HG03095 (cell line): ENCODE results near the gene SIK2.
"Not testable (repeated sequence)": the region's sequence is repeated elsewhere in the genome, so short reads cannot be mapped to it uniquely, and the experiment has no call there.

Source experiments
- ATAC-seq: cut with Tn5 transposase; IDR thresholded peaks from one replicate; pipeline ENCODE4 v1.9.1; 2021; ENCODE audit warnings: moderate library complexity; ENCODE audit not compliant: unreplicated experiment

SIK2 gene

GRCh38 chr11:111654601-111655000 lies 52.4 kb downstream of the SIK2 start:
- no peak for ATAC-seq

GRCh38 chr11:111655924-111656323 lies 53.7 kb downstream of the SIK2 start:
- no peak for ATAC-seq

DNA sequence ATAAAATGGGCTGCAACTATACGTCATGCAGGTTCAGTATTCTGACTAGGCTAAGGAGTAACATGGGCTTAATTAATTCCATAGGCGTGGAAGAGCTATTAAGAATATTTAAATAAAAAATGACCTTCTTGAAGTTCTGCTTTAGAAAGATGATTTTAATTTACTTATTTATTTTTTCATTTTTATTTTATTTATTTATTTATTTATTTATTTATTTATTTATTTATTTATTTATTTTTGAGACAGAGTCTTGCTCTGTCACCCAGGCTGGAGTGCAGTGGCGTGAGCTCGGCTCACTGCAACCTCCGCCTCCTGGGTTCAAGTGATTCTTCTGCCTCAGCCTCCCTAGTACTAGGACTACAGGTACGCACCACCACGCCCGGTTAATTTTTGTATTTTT lies 55.7 kb downstream of the SIK2 start:
- ATAC-seq, result not testable (repeated sequence)

- ATAC-seq, result not testable (repeated sequence)
Measured at GRCh38 chr11:111658493-111658892, 56.2 kb downstream of the SIK2 start.

DNA sequence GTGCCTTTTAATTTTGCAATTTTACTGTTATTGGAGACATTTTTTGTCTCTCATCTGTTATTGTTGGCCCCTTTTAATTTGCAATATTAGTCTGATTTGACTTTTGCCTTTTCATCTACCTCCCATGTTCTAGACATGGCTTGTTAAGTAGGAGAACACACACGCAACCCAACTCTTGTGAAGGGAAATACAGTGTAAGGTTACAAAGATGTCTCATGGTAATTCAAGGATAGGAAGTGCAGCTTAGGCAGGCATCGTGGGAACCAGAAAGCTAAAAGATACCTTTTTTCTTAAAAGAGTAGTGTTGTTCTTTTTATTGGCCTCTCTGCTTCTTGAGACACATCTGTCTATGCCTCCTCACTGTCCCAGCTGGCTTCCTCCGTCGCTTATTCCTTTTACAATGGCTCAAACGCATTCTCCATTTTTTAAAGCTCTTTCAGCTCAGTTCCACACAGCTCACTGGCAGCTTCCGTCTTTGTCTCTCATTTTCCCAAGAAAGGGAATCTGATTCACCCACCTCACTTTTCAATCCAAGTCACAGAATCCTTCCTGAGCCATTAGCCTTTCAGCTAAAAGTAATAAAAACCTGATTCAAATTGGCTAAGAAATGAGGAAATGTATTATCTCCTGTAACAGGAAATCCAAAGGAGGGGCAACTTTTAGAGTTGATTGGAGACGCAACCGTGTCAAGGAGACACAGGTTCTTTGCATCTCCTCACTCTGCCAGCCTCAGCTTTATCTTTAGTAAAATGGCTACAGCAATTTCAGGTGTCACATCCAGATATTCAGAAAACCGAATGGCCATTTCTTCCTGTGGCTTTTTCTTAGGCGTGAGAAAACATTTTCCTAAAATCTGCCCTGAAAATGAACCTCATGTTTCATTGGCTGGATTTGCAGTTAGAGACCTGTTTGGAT lies 57.2 kb downstream of the SIK2 start:
- no peak for ATAC-seq

GRCh38 chr11:111660822-111661221 lies 58.6 kb downstream of the SIK2 start:
- ATAC-seq, result no peak

- ATAC-seq, result no peak
Measured at GRCh38 chr11:111663820-111664219, 61.6 kb downstream of the SIK2 start.

- no peak for ATAC-seq
Measured at GRCh38 chr11:111665777-111666176, 63.5 kb downstream of the SIK2 start.

GRCh38 chr11:111668980-111669379 lies 66.7 kb downstream of the SIK2 start:
- no peak for ATAC-seq

DNA sequence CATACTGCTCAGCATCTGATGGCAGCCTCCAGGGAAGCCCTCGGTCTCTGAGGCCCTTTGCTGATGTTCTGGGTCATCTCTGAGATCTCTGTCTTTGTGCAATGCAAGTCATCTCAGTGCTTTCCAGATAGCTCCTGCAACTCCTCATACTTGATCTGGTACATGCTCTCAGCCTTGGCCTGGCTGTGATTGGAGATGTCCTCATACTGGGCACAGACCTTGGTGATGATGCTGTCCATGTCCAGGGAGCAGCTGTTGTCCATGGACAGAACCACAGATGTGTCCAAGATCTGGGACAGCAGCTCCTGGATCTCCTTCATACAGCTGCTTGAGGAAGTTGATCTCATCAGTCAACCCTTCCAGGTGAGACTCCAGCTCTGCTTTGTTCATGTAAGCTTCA lies 69.1 kb downstream of the SIK2 start:
- ATAC-seq, result no peak

- no peak for ATAC-seq
Measured at GRCh38 chr11:111672949-111673348, 70.7 kb downstream of the SIK2 start.

GRCh38 chr11:111674941-111675340 lies 72.7 kb downstream of the SIK2 start:
- ATAC-seq, result no peak

GRCh38 chr11:111675891-111676290 lies 73.6 kb downstream of the SIK2 start:
- ATAC-seq, result no peak

DNA sequence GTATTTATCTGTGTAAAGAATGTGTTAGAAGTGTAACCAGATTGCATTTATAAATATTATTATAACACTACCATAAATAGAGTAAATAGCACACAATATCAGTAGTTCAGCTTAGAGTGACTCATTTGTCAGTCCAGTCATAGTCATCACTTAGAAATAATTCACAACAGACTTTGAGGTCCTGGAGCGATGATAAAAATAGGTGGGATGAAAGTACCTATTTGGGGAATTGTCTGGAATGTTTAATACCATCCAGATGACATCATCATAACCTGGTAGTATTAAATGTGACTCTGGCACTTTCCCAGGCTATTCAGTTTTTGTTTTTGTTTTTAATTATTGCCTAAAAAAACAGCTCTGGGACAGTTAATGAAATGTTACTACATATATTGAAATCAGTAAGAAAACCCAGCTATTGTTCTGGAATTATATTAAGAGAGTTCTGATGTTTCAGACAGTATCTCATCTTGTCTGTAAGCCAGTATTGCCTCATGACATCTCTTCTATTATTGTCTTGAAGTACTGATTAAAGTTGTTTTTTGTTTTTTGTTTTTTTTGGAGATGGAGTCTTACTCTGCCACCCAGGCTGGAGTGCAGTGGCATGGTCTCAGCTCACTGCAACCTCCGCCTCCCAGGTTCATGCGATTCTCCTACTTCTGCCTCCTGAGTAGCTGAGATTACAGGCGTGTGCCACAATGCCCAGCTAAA lies 74.8 kb downstream of the SIK2 start:
- no peak for ATAC-seq

DNA sequence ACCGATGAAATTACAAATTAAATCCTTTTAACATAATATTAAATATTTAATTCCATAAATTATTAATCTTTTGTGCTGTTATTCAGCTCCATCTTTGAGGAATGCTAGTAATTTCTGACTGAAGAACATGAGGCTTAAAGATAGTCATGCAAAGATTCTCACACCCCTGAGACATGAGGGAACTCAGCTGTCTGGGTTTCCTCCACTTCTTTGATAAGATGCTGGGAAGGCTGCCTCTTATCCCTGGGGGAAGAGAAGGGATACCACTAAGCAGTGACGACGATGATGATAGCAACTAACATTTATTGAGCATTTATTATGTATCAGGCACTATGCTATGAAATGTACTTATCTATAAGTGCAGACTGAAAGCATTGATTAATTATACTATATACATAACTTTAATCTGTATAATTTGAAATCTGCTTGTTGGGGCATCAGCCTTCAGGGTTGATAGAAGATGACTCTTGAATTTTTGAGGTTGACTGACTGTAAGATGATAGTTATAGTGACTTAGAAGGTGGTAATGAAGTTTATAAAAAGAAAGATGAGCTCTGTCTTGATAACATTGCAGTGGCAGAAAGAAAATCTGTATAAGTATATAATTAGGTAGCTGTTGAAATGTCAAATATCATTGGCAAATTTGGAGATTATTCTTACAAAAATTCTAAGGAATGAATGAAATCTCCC lies 78.4 kb downstream of the SIK2 start:
- ATAC-seq, result no peak

GRCh38 chr11:111683806-111684205 lies 81.6 kb downstream of the SIK2 start:
- no peak for ATAC-seq

DNA sequence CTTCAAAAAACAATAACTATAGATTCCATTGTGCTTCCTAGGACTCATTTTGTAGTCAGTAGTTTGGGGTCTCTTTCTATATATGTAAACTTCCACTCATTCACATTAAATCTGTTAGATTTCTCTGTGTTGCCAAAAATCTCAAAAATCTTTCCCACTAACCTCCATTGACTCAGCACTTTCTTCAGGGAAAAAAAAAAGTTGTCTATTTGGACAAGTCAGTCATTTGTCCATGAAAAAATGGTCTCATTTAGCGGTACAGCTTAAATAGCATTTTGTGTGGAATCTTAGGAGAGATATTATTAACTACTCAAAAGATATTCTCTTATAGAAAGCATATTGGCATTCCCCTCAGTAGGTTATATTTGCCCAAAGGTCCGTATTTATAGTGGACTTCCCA lies 82.0 kb downstream of the SIK2 start:
- ATAC-seq, result no peak

GRCh38 chr11:111688013-111688412 lies 85.8 kb downstream of the SIK2 start:
- ATAC-seq, result no peak

DNA sequence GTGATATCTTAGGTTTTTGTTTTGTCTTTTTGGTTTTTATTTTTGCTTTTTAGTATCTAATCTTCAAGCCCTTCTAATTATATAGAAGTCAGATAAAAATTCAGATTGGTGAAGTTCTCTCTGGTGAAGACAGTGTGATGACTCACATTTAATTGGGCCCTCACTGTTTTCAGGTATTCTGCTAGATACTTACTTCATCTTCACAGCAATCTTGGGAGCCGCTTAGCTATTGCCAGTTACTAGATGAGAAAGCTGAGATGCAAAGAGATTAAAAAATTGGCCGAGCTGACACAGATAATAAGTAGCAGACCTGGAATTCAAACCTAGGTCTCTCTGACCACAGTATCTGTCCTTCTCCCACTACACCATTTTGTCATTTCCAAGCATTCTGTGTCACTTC lies 88.9 kb downstream of the SIK2 start:
- no peak for ATAC-seq

- ATAC-seq, result no peak
Measured at GRCh38 chr11:111691741-111692140, 89.5 kb downstream of the SIK2 start.

DNA sequence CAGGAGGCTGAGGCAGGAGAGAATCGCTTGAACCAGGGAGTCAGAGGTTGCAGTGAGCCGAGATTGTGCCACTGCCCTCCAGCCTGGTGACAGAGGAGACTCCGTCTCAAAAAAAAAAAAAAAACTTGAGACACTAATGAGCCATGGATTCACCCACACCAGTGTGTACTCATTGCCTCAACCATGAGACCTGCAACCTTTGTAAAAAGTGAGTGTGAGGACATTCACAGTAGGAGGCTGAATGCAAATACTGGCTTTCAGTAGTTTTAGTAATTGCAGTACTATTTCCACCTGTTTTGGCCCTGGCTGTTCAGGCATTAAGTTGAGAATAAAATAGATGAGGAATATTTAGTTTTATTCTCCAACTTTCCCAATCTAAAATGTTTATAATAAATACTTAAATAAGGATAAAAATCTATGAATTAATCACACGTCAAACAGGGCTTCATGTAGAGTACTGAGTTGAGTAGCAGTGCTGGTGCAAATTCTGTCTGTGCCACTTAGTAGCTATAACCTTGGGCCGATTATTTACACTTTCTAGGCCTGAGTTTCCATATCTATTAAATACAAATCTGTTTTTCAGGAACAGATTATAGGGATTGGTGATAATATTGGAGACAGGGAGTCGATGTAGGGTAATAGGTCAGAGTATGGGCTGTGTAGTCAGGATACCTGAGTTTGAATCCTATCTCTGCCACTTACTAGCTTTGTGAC lies 91.1 kb downstream of the SIK2 start:
- no peak for ATAC-seq
